ENCODE results near the gene PRAC2.

PRAC2 gene

DNA sequence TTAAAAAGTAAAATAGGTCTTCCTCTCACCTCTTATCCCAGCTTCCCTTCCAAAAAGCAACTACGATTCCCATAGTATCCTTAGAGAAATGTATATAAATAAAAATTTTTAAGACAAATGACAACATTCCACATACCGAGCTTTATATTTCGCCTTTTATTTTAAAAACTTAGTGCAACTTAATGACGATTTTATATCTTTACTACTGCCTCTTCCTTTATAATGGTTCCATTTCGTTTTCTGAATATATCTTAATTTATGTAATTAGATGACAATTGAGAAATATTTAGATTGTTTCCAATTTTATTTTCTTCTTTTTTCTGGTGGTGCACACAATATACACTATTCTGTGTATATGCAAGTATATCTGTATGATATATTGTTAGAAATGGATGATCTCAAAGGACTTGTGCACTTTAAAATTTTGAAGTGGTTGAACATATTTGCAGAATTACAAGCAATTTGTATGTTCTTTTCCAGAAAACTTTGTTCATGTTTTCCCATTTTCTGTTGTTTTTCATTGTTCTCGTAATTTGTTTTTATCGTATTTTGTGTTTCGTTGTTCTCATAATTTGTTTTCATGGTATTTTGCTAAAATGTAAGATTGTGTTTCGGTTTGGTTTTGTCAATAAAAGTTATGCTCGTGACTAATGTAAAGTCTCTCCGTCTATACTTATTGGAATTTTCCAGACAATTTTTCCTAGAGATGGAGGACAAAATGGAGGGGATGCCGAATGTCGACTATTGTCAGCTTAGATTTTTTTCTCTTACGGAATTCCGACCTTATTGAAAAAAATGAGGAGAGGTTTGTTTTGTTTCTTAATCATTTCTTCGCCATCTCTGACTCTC, 26.0 kb downstream of the PRAC2 start:
- Histone ChIP-seq H3K27me3 (replicated peaks; ENCODE audit: insufficient read depth, low read length) (peaks cover 99% of the 10 kb centered on the region), H3K36me3 (replicated peaks; ENCODE audit: insufficient read depth, low read length) (no peaks in the 10 kb centered on the region), H3K4me3 (ENCODE audit: low read length) (no peak overlapping the region), H4K20me1 (ENCODE audit: insufficient read depth, low read length) (no peaks in the 10 kb centered on the region), H3K9me3 (replicated peaks; ENCODE audit: insufficient read depth, low read length) (no peaks in the 10 kb centered on the region), H2AFZ (ENCODE audit: low read length) (no peak overlapping the region), H3K79me2 (ENCODE audit: low read length) (no peaks in the 10 kb centered on the region), H3K9me2 (replicated peaks; ENCODE audit: insufficient read depth, low read length) (no peaks in the 10 kb centered on the region), H3K4me1 (ENCODE audit: low read length) (no peaks in the 10 kb centered on the region), H3K9ac (ENCODE audit: low read length) (no peak overlapping the region), H3K4me2 (ENCODE audit: low read depth, low read length) (no peak overlapping the region), H3K27ac (ENCODE audit: low read length) (no peak overlapping the region), H3F3A (ENCODE audit: insufficient read depth, low read length) (no peaks in the 10 kb centered on the region)
- TF ChIP-seq, protein P1, sequence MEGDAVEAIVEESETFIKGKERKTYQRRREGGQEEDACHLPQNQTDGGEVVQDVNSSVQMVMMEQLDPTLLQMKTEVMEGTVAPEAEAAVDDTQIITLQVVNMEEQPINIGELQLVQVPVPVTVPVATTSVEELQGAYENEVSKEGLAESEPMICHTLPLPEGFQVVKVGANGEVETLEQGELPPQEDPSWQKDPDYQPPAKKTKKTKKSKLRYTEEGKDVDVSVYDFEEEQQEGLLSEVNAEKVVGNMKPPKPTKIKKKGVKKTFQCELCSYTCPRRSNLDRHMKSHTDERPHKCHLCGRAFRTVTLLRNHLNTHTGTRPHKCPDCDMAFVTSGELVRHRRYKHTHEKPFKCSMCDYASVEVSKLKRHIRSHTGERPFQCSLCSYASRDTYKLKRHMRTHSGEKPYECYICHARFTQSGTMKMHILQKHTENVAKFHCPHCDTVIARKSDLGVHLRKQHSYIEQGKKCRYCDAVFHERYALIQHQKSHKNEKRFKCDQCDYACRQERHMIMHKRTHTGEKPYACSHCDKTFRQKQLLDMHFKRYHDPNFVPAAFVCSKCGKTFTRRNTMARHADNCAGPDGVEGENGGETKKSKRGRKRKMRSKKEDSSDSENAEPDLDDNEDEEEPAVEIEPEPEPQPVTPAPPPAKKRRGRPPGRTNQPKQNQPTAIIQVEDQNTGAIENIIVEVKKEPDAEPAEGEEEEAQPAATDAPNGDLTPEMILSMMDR (IDR thresholded peaks at IDR 0.05; ENCODE audit: low read length) = no peak
- TF ChIP-seq EZH2 (optimal IDR thresholded peaks at IDR 0.05; ENCODE audit: low read depth, low read length) = no peak
- no peak for TF ChIP-seq EZH2phosphoT487 (IDR thresholded peaks at IDR 0.05; ENCODE audit: low read length)
- DNase-seq = no peak

DNA sequence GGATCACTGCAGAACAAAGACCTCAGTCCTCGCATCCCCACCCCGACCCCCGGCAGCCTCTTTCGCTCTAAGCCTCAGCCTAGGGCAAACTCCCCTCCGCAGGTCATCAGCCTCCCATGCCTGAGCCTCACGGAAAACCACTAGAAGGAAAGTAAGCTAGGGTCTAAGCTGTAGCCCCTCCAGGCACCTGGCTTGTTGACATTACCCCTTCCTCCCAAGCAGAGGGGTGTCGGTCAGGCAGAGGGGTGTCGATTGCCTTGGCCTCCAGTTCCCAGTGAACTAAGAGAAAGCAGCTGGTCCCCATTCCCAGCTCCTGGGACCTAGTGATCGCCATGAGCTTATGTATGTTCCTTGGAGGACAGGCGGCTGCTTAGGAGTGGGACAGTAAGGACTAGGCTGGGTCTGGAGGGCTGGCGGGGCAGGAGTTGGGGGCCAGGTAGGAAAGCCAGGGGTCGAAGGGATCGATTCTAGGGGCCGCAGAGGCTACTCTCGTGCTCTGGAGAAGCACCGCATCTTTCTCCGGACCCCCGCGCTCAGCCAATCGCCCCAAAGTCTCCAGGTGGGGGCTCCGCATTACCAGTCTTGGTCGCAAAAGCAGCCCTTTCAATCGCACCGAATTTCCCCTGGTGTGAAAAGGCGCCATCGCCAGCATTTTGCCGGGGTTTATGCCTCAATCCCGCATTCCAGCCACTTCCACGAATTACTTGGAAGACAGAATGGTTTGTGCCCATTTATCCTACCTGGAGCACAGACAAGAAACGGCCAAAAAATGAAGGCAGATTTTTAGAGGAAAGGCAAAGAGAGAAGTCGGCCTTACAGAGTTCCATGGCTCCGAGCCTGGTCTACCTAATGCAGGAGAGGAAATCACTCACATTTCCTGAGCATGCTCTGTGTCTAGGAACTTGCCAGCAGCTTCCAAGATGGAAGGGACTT, 26.9 kb downstream of the PRAC2 start:
- Histone ChIP-seq H3K9me2 (replicated peaks; ENCODE audit: insufficient read depth, low read length) (no peaks in the 10 kb centered on the region), H2AFZ (ENCODE audit: low read length) (no peak overlapping the region), H3K36me3 (replicated peaks; ENCODE audit: insufficient read depth, low read length) (no peaks in the 10 kb centered on the region), H3K9me3 (replicated peaks; ENCODE audit: insufficient read depth, low read length) (no peaks in the 10 kb centered on the region), H3K4me2 (ENCODE audit: low read depth, low read length) (no peak overlapping the region), H3K27ac (ENCODE audit: low read length) (no peak overlapping the region), H3F3A (ENCODE audit: insufficient read depth, low read length) (no peaks in the 10 kb centered on the region), H3K4me3 (ENCODE audit: low read length) (no peak overlapping the region), H3K27me3 (replicated peaks; ENCODE audit: insufficient read depth, low read length) (peaks cover 100% of the 10 kb centered on the region), H4K20me1 (ENCODE audit: insufficient read depth, low read length) (no peaks in the 10 kb centered on the region), H3K79me2 (ENCODE audit: low read length) (no peaks in the 10 kb centered on the region), H3K4me1 (ENCODE audit: low read length) (no peaks in the 10 kb centered on the region), H3K9ac (ENCODE audit: low read length) (no peak overlapping the region)
- no peak for TF ChIP-seq EZH2 (optimal IDR thresholded peaks at IDR 0.05; ENCODE audit: low read depth, low read length)
- TF ChIP-seq, protein P1 (IDR thresholded peaks at IDR 0.05; ENCODE audit: low read length) = no peak
- no peak for TF ChIP-seq EZH2phosphoT487 (IDR thresholded peaks at IDR 0.05; ENCODE audit: low read length)
- DNase-seq = no peak

DNA sequence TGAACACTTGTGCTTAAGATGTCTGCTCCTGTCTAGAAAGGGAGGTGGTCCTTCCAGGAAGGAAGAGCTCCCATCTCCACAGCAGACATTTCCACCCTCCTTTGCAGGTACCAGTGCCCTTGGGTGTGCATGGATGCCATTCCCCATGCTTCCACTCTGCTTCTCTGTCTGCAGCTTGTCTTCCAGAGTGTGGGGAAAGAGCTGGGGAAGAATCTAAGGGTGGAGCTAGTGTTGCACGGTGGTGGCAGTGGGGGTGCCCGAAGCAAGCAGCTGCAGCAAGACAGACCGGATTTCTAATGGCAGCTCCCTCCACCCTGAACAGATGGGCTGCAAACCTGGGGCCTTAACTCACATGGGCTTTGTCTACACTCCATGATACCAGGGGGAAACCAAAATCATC, 28.2 kb downstream of the PRAC2 start:
- Histone ChIP-seq H3K9me2 (replicated peaks; ENCODE audit: insufficient read depth, low read length) (no peaks in the 10 kb centered on the region), H3K79me2 (ENCODE audit: low read length) (no peaks in the 10 kb centered on the region), H3K27me3 (replicated peaks; ENCODE audit: insufficient read depth, low read length) (peaks cover 100% of the 10 kb centered on the region), H3K4me1 (ENCODE audit: low read length) (no peaks in the 10 kb centered on the region), H3K9ac (ENCODE audit: low read length) (no peak overlapping the region), H2AFZ (ENCODE audit: low read length) (no peak overlapping the region), H3K9me3 (replicated peaks; ENCODE audit: insufficient read depth, low read length) (no peaks in the 10 kb centered on the region), H3K36me3 (replicated peaks; ENCODE audit: insufficient read depth, low read length) (no peaks in the 10 kb centered on the region), H3K27ac (ENCODE audit: low read length) (no peak overlapping the region), H3K4me3 (ENCODE audit: low read length) (no peak overlapping the region), H4K20me1 (ENCODE audit: insufficient read depth, low read length) (no peaks in the 10 kb centered on the region), H3K4me2 (ENCODE audit: low read depth, low read length) (no peak overlapping the region), H3F3A (ENCODE audit: insufficient read depth, low read length) (no peaks in the 10 kb centered on the region)
- TF ChIP-seq EZH2 (optimal IDR thresholded peaks at IDR 0.05; ENCODE audit: low read depth, low read length) = no peak
- TF ChIP-seq EZH2phosphoT487 (IDR thresholded peaks at IDR 0.05; ENCODE audit: low read length) = no peak
- TF ChIP-seq, protein P1 (IDR thresholded peaks at IDR 0.05; ENCODE audit: low read length) = no peak
- DNase-seq = no peak
